Activated B cell treated with CpG ODN at 0.5 μM for 24 hours (primary cell): Measurements from ENCODE around the gene MAP3K2. TPM values are rescaled to one million over a fixed set of nuclear protein-coding genes. Genes with fewer than 3 reads are reported as not detected.

Source experiments
- ATAC-seq: fragments of 200-7000 bp; cut with Tn5 transposase; one replicate; pipeline ENCODE4 v1.10.0; 2021; ENCODE audit warnings: low read depth, mild to moderate bottlenecking, moderate library complexity
- CTCF ChIA-PET: fragments of 350-600 bp; sonication (Branson Sonifier 250); formaldehyde crosslinking; loops from one replicate; lab custom pipeline; 2021; ENCODE audit warnings: antibody characterized with exemption; lab: Charles Lee
- POLR2A ChIA-PET: fragments of 350-600 bp; sonication (Branson Sonifier 250); formaldehyde crosslinking; loops from one replicate; lab custom pipeline; 2021; ENCODE audit warnings: antibody characterized with exemption; lab: Charles Lee
- DNase-seq: peaks from one replicate; pipeline ENCODE4 v3.0.0; 2022
- H3K27ac Mint-ChIP-seq: one replicate; pipeline ENCODE4 v1.8.0; 2020; ENCODE audit warnings: mixed read lengths
- H3K27me3 Mint-ChIP-seq: one replicate; pipeline ENCODE4 v1.8.0; 2021; ENCODE audit warnings: mixed read lengths
- H3K36me3 Mint-ChIP-seq: one replicate; pipeline ENCODE4 v1.8.0; 2021; ENCODE audit warnings: low read depth, mixed read lengths
- H3K4me1 Mint-ChIP-seq: one replicate; pipeline ENCODE4 v1.8.0; 2021; ENCODE audit warnings: mixed read lengths
- H3K4me3 Mint-ChIP-seq: one replicate; pipeline ENCODE4 v1.8.0; 2020; ENCODE audit warnings: mild to moderate bottlenecking, mixed read lengths
- H3K9me3 Mint-ChIP-seq: one replicate; pipeline ENCODE4 v1.8.0; 2020; ENCODE audit warnings: mixed read lengths
- intact Hi-C: fragments of 100-400 bp; cut with micrococcal nuclease; formaldehyde crosslinking; loops from one replicate; pipeline ENCODE4 v1.15.1; 2024
- total RNA-seq: library from RNA; stranded (reverse); gene quantifications from 2 replicates; pipeline ENCODE4 v1.2.3, GENCODE V29; 2022
- TF ChIP-seq, protein P1 (sequence below): fragments of 200-600 bp; IDR thresholded peaks from one replicate; pipeline ENCODE4 v1.8.0; 2022; ENCODE audit warnings: antibody characterized with exemption, mild to moderate bottlenecking

MAP3K2 gene
- total RNA-seq, 1 donor from 2014 or later = 77.7 TPM

GRCh38 chr2:127330753-127331152, 57.0 kb downstream of the MAP3K2 start:
- no peaks in the 10 kb centered on the region for H3K9me3 Mint-ChIP-seq
- ChIA-PET CTCF (no interaction called here), POLR2A (no interaction called here)
- peaks cover 3% of the 10 kb centered on the region for H3K4me1 Mint-ChIP-seq
- H3K27me3 Mint-ChIP-seq = no peaks in the 10 kb centered on the region
- TF ChIP-seq, protein P1, sequence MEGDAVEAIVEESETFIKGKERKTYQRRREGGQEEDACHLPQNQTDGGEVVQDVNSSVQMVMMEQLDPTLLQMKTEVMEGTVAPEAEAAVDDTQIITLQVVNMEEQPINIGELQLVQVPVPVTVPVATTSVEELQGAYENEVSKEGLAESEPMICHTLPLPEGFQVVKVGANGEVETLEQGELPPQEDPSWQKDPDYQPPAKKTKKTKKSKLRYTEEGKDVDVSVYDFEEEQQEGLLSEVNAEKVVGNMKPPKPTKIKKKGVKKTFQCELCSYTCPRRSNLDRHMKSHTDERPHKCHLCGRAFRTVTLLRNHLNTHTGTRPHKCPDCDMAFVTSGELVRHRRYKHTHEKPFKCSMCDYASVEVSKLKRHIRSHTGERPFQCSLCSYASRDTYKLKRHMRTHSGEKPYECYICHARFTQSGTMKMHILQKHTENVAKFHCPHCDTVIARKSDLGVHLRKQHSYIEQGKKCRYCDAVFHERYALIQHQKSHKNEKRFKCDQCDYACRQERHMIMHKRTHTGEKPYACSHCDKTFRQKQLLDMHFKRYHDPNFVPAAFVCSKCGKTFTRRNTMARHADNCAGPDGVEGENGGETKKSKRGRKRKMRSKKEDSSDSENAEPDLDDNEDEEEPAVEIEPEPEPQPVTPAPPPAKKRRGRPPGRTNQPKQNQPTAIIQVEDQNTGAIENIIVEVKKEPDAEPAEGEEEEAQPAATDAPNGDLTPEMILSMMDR = no peak
- peaks cover 76% of the 10 kb centered on the region for H3K36me3 Mint-ChIP-seq
- ATAC-seq = no peak
- H3K27ac Mint-ChIP-seq = no peak overlapping the region
- intact Hi-C loops = no loop called here
- DNase-seq = no peak
- H3K4me3 Mint-ChIP-seq = no peak overlapping the region

DNA sequence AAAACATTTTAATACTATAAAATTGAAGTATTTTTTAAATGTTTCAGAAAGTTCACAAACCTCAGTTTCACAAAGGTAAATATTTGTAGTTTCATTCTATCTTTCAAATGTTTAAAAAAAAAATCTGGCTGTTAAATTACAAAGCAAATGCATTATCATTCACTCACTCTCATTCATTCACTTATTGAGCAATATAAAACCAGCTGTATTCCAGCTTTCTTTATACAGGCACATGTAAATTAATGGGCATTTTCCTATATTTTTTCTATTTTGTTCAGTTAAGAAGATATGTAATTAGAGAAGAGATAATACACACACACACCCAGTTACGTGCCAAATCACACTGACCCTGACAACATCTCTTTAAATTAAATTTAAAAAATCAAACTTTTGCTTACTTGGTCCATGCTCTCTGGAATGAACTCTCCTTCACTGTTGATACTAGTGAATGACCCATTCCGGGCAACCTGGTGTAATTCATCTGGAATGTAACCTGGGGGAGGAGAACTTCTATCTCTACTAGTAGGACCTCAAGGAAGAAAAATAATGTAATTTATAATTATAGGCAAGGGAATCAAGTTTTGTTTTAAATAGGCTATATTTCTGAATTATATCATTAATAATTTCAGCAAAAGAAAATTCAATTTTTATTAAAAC, 61.4 kb downstream of the MAP3K2 start:
- CTCF ChIA-PET = interaction anchor here (4.0 kb wide), 1 partner anchor 153 kb away, joined by 59 read pairs; no protein-coding TSS in a partner anchor
- ATAC-seq (no peak), DNase-seq (no peak)
- peaks cover 3% of the 10 kb centered on the region for H3K4me1 Mint-ChIP-seq
- TF ChIP-seq, protein P1 = no peak
- peaks cover 73% of the 10 kb centered on the region for H3K36me3 Mint-ChIP-seq
- intact Hi-C loops = no loop called here
- POLR2A ChIA-PET = no interaction called here
- no peak overlapping the region for H3K27ac Mint-ChIP-seq
- H3K27me3 Mint-ChIP-seq = no peaks in the 10 kb centered on the region
- H3K4me3 Mint-ChIP-seq = no peak overlapping the region
- H3K9me3 Mint-ChIP-seq = no peaks in the 10 kb centered on the region

GRCh38 chr2:127324635-127325034, 63.1 kb downstream of the MAP3K2 start:
- no peak for DNase-seq
- Mint-ChIP-seq H3K4me1 (no peaks in the 10 kb centered on the region), H3K27me3 (no peaks in the 10 kb centered on the region), H3K36me3 (peaks cover 77% of the 10 kb centered on the region), H3K27ac (no peak overlapping the region), H3K4me3 (no peak overlapping the region), H3K9me3 (peaks cover 8% of the 10 kb centered on the region)
- ChIA-PET POLR2A (no interaction called here), CTCF (interaction anchor here (1.0 to 4.0 kb wide), 5 partner anchors 89 to 157 kb away, joined by 3 to 59 read pairs (median 7); no protein-coding TSS in a partner anchor)
- no peak for ATAC-seq
- TF ChIP-seq, protein P1 = no peak
- intact Hi-C loops = loop anchor here (1.0 kb wide), 1 partner anchor 155 kb away; no protein-coding TSS in a partner anchor

DNA sequence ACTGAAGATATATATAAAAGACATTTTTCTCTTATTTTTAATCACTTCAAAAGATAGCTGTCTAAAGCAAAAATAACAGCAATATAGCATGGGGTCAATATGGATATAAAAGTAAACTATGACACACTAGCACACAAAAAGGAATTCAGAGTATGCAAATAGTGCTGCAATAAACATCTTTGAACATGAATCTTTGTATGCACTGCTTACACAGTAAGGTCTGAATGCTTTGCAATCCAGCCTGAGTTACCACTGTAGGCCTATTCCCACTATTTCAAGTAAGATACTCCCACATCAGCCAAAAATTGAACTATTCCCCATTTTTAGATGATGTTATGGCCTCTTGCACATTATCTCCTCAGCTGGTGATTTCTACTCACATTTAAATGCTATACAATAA, 66.5 kb downstream of the MAP3K2 start:
- H3K4me3 Mint-ChIP-seq = no peak overlapping the region
- peaks cover 8% of the 10 kb centered on the region for H3K9me3 Mint-ChIP-seq
- H3K4me1 Mint-ChIP-seq = no peaks in the 10 kb centered on the region
- ChIA-PET CTCF (interaction anchor here (1.3 kb wide), 1 partner anchor 158 kb away, joined by 3 read pairs; no protein-coding TSS in a partner anchor), POLR2A (no interaction called here)
- TF ChIP-seq, protein P1 = no peak
- no peak overlapping the region for H3K27ac Mint-ChIP-seq
- H3K36me3 Mint-ChIP-seq = peaks cover 81% of the 10 kb centered on the region
- ATAC-seq (no peak), DNase-seq (no peak)
- H3K27me3 Mint-ChIP-seq = no peaks in the 10 kb centered on the region
- intact Hi-C loops = no loop called here

- no peaks in the 10 kb centered on the region for H3K4me1 Mint-ChIP-seq
- H3K9me3 Mint-ChIP-seq = peaks cover 8% of the 10 kb centered on the region
- H3K4me3 Mint-ChIP-seq = no peak overlapping the region
- TF ChIP-seq, protein P1 = no peak
- H3K27me3 Mint-ChIP-seq = no peaks in the 10 kb centered on the region
- DNase-seq = no peak
- intact Hi-C loops = no loop called here
- H3K36me3 Mint-ChIP-seq = peaks cover 81% of the 10 kb centered on the region
- ChIA-PET POLR2A (no interaction called here), CTCF (interaction anchor here (1.3 kb wide), 1 partner anchor 159 kb away, joined by 3 read pairs; no protein-coding TSS in a partner anchor)
- no peak overlapping the region for H3K27ac Mint-ChIP-seq
- ATAC-seq = no peak
These were observed 67.0 kb downstream of the MAP3K2 start for GRCh38 chr2:127320586-127321275.
